ENCODE data around the gene FBLN5.

The FBLN5 gene

DNA sequence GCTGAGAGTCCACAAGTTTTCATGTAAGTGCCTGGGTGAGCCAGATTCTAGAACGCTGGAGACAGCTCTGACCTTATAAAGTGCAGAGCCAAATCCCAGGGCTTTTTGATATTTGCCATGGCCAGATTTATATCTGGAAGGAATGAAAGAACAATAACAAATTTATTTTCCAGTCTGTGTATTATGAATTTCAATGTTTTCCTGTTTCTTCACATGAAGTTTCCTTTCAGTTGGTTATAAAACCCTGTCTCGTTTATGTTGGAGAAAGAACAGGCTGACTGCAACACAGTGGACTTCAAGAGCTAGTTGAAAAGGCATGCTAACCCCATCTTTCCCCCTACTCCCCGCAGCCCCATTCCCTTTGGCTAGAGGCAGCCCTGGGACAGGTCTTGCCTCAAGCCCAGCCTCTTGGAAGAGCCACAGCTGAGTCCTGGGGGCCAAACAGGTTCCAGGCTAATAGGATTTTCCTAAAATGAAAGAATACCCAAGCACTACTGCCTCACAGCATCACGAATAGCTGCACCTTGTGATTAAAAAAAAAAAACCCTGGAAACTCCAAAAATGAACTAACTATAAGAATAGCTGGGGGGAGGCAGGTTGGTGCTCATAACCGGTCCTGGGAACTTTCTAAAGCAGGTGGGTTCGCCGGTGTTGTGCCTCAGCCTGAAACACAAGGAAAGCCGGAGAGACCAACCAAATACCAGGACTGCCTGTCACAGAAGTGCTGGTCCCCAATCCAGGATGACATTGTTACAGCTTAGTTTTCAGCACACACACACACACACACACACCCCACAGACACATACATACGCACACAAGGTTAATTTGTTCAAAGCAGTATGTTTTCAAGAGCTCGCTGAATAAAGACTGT, 1.5 kb downstream of the FBLN5 start:
- no peak for DNase-seq

- no peak for DNase-seq
Measured at GRCh38 chr14:91942946-91943345, 4.5 kb downstream of the FBLN5 start.

DNA sequence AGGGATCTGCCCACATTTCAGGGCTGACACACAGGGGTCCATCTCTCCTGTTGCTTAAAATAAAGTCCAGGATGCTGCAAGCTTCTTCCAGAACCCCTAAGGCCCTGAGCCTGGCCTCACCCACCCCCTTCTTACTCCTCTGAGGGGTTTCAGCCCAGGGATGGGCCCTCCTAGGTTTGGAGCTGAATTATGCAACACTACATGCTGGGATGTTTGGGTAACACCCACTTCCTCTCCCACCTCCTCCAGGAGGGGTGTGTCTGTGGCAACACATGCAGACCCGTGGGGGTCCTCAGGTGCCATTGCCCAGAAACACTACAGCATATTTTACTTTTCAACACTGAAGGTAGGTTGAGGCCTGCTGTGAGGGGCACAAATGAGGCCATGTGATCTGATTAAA, 5.4 kb downstream of the FBLN5 start:
- no peak for DNase-seq

GRCh38 chr14:91940209-91940608, 7.3 kb downstream of the FBLN5 start:
- DNase-seq = no peak

DNA sequence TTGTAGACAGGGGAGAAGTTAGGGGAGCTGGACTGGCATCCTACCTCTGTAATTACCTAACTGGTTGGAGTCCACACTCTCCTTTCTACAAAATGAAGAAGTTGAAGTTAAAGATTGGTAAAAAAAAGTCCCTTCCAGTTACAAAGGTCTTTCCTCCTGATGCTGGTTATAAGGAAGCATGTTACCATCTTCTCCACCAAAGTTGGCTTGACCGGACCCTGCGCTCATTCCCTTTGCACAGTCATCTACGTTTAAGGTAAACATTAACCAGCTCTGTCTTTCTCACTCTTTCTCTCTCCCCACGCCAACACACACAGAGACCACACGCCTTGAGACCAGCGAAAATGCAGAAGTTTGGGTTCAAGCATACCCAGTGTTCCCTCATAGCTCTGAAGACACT, 11.9 kb downstream of the FBLN5 start:
- DNase-seq = no peak

- no peak for DNase-seq
Measured at GRCh38 chr14:91934554-91935285, 12.8 kb downstream of the FBLN5 start.

DNA sequence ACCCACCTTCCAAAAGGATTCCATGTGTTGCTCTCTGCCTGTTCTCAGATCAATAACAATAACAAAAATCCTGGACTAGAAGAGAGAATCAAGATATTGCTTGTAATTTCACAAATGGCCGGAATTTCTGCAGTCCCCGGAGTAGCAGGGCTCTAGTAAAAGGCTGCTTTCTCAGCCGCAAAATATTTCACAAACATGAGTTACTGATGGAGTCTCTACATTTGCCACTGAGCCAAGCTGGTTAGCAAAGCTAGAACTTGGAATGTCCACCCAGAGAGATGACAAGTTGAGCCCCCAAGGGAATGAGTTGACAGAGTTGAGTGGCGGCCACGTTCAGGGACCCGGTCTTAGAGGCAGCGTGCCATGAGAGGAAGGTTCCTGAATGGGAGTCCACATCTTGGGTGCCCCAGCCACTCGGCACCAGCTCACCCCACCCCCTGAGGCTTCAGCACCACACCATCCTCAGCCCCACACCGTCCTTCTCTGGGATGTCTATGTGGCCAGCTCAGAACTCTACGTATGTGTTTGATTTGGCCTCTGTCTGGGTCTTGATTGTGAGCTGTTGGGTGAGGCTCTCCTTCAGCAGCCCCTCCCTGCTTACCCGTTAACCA, 15.9 kb downstream of the FBLN5 start:
- no peak for DNase-seq

DNA sequence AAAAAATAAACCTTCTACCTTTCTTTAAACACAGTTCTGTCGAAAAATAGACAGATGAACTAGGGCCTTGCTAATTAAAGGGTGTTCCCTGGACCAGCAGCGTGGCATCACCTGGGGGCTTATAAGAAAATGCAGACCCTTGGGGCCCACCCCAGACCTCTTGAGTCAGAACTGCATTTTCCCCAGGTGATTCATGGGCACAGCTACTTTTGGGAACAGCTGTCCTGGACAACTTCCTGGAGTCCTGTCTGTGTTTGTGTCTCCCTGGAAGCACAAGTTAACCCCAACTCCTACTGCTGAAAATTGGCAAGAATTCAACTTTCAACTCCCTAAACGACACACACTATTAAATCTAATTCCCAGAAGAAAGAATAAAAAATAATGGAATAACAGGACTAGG, 17.8 kb downstream of the FBLN5 start:
- DNase-seq = no peak

DNA sequence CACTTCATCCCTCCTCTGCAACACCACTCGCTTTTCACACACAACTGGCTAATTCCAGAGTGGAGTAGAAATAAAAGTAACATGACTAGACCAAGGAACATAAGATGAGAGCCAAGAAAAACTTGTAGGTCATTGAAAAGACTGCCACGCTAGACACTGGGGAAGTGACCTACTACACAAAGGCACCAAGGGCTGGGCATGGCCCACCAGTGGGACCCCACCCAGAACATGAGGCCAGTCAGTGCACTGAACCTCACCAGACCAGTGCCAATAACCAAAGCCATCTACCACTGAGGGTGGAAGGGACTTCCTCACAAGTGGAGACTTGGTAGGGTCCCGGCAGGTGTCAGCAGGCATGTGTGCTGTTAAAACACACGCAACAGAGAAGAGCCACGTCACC, 19.7 kb downstream of the FBLN5 start:
- no peak for DNase-seq

DNA sequence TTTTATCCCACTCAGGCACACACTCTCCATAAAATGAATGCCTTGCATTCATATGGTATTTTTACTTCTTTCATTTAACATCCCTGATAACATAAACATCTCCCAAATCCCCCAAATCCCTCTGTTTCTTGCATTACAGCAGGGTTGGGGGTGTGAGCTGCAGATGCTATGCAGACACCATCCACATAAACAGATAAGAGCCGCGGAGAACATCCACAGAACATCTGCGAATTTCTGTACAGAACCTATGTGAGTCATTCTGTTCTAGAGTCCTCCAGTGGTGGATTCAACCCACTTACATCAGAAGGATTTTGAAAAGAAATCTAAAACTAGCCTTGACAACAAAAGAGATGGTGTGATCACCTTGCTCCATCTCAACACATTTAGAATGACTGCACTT, 20.3 kb downstream of the FBLN5 start:
- DNase-seq = no peak

GRCh38 chr14:91926131-91926890, 21.2 kb downstream of the FBLN5 start:
- DNase-seq = no peak

GRCh38 chr14:91925727-91926121, 21.8 kb downstream of the FBLN5 start:
- no peak for DNase-seq

DNA sequence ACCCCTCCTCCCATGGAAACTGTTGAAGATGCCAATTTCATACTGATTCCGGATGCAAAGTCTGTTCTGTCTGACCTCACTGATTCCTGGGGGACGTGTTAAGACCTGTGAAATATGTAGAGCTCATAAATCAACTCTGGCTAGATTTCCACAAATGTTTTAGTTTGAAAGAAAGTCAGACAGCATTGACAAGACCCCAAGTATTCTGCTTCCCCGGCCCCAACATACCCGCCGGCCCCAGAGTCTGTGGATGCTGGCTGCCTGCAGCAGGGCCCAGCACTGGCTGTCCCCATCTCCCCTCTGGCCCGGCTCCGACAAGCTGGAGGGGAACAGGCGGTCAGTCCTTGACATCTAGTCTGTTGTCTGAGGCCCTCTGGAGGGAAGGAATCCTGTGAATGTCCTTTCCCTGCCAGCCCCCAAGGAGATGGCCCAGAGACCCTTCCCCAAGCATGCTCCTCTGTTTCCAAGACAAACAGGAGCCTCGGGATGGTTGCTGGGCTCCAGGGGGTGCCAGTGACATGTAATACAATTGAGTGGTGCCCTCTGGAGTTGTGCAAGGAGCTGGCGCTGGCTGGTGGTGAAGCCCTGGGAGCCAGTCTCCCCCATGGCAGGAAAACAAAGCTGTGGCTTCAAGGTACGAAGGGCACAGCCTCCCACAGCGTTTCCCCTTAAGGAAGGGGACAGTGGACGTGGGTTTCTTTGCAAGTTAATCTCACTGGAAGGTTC, 22.3 kb downstream of the FBLN5 start:
- DNase-seq = no peak

DNA sequence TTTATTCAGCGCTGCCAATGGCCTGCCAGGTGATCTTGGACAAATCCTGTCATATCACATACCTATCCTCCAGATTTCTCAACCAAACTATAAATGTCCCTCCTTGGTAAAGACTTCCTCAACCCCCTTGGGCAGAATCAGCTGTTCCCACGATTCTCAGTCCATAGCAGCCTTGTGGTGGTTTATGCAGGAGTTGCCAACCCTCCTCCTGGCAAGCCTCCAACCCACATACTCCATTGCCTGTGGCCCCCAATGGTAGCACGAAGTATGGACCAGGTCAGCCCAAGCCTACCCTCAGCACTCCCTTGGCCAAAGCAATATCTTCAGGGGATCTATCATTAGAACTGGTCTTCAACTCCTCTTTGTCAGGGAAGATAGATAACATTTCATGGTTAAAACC, 27.0 kb downstream of the FBLN5 start:
- no peak for DNase-seq

DNA sequence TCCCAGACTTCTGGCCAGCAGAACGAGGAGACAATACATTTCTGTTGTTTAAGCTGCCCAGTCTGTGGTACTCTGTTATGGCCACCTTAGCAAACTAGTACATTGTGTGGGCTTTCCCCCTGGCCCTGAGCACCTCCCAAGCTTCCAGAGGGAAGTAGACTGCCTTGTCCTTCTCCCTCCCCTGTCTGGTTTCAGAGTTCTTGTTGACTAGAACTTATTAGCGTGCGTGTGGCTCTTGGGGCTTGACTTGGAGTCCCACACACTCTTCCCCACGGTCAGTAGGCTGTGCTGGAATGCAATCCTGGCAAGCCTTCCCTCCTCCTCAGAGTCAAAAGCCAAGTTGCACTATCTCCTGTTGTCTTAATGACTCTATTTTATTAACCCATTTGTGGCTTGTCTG, 27.7 kb downstream of the FBLN5 start:
- DNase-seq = no peak

DNA sequence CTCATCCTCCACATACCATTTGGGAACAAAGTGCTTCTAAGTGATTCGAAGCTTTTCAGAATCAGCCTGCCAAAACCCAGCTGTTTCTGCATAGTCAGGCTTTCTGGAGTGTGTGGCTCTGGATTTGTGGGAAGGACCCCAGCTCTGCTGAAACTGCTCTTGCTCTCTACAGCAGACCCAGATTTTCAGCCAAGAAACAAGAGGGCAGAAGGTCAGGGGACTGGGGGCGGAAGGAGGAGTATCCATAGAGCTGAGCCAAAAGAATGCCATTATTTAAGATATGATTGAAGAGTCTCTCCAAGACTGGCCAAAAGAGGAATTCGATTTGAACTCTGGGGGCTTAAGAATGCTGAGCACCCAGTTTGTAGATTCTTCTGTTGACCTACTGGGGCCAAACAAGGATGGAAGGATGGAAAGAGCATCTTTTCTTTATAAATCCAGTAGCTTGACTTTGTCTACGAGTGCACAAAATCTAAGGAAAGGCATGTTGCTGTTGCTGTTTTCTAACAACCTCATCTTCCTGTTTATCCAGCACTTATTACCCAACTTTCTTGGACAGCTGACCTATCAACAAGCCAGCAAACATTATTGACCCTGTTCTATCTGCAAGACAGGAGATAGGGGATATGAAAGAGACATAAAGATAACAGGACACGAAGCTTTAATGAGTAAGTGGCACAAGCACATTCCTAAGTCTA, 29.2 kb downstream of the FBLN5 start:
- no peak for DNase-seq

- DNase-seq = no peak
Measured at GRCh38 chr14:91912035-91912434, 35.5 kb downstream of the FBLN5 start.

DNA sequence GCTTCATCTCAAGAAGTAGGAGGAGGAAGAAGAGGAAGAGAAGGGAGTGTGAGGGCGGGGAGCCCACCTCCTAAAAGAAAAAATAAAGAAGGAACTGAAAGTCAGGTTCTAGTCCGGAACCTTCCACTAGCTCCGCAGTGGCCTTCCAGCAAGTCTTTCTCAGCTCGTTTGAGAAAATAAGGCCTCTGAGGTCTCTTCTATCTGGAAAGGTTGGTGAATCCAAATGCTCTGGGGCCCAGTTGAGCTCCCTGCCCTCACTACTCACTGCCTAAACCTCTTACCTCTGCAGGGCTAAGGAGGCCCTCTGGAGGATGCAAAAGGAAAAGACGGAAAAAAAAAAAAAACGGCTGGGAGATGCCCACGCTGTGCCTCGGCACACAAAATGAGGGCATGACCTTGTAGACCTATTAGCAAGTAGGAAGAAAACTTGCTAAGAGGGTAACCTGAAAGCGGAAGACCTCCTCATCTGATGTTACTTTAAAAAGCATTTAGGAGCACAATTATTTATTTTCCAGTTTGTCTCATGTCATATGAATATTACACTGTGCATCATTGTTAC, 35.9 kb downstream of the FBLN5 start:
- DNase-seq = peak in 1 of 2 donors; percentile 8

GRCh38 chr14:91910196-91910595, 37.3 kb downstream of the FBLN5 start:
- no peak for DNase-seq

GRCh38 chr14:91906374-91906773, 41.1 kb downstream of the FBLN5 start:
- no peak for DNase-seq

- DNase-seq = no peak
Measured at GRCh38 chr14:91904956-91905645, 42.4 kb downstream of the FBLN5 start.
